Activated CD4-positive, alpha-beta T cell treated with anti-CD3 and anti-CD28 coated beads, Interleukin-2, amount 50 U/mL, for 48 hours (primary cell): Measurements from ENCODE around the gene CDH13.

ENCODE experiments used
- DNase-seq, 2 experiments: peaks; one replicate each; pipeline ENCODE4 v3.0.0-alpha.2; 2020

The CDH13 gene

GRCh38 chr16:82793528-82794245 is 166.9 kb downstream of the CDH13 start:
- DNase-seq: no peak

- no peak for DNase-seq
These were observed 169.3 kb downstream of the CDH13 start for GRCh38 chr16:82796047-82796446.

GRCh38 chr16:82801361-82801760 is 174.6 kb downstream of the CDH13 start:
- peak; percentile 9 to 38 for DNase-seq

GRCh38 chr16:82805866-82806265 is 179.1 kb downstream of the CDH13 start:
- no peak for DNase-seq

- no peak for DNase-seq
These were observed 180.5 kb downstream of the CDH13 start for GRCh38 chr16:82807311-82807710.

GRCh38 chr16:82808036-82808435 is 181.3 kb downstream of the CDH13 start:
- no peak for DNase-seq

DNA sequence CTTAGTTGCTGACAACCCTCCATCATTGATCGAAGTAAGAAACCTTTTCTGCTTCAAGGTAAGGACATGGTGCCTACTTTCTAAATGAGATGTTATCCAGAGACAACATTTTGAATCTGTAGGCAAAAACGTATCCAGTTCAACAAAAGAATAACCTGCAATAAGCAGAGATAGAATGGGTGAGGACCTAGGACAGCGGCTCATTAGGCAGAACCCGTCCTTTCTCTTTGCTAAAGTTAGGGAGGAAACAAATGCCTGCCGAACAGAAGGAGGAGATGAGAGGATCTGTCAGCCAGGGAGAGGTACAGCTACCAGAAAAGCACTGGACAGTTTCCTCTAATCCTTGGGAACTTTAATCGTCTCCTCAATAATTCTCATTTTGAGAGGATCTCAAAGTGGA is 183.3 kb downstream of the CDH13 start:
- no peak for DNase-seq

DNA sequence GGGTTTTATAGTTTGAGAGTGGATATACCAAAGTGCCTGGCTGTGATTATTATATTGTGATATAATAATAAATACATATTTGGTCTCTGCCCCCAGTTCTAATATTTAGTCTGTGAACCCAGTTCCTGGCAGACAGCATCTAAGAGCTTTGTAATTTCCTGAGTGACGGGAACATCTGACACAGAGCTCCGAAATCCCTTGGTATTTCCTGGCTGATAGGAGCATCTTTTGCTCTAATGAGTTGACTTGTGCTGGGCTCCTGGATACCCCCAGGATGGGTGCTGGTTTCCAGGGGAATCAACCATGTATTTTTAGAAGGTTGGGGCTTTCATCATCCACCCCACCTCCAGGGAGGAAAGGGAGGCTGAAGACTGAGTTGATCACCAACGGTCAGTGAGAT is 187.3 kb downstream of the CDH13 start:
- DNase-seq: no peak

GRCh38 chr16:82819286-82819685 is 192.5 kb downstream of the CDH13 start:
- no peak for DNase-seq

DNA sequence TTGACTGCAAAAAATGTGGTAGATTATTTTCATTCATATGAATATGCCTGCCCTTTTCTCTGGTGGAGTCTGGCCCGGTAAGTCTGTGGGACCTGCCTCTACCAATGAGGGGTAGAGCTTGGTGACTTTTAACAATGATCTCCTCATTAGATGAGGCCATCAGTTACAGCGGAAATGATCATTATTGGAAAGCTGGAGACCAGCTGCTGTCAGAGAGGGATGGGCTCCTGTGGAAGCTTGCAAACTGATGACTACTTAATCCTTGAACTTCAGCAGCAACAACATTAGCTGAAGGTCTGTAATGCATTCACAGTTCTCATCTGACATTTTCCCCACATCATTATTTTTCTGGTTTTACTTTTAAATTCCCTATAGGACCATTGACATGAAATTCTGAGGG is 194.1 kb downstream of the CDH13 start:
- no peak for DNase-seq

- no peak for DNase-seq
These were observed 197.6 kb downstream of the CDH13 start for GRCh38 chr16:82824408-82824807.

DNA sequence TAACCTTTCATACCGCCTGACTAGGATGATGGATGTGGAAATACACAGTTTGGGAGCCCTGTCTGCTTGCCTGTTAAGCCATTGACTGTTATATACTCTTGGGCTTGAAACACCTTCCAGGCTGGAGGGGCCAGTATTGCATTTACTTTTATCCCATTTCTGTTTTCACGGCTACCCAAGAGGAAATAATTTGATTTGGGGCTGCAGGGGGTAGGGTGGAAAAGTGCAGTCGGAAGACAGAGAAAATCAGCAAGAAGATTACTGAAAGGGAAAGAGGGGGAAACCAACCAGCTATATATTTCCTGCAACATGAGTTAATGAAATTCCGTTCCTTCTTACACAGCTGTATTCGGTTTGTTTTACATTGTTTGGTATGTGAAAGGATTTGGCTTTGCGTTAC is 202.5 kb downstream of the CDH13 start:
- DNase-seq: no peak

- no peak for DNase-seq
These were observed 204.2 kb downstream of the CDH13 start for GRCh38 chr16:82830944-82831343.

DNA sequence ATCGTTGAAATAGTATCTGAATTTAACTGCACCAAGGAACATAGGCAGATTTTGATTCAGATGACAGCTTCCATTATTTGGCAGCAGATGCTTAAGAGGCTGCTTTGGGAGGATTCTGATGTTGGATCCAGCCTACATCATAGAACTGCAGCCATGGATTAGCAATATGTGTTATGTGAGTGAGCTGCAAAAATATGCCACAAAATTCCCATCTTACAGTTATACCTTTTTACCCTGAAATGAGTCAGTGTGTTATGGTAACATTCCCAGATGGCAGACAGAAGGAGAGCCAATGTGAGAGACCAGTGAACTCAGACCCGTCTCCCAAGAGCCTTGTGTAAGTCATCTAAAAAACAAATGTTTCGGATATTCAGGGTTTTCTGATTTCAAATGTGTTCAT is 206.1 kb downstream of the CDH13 start:
- no peak for DNase-seq

DNA sequence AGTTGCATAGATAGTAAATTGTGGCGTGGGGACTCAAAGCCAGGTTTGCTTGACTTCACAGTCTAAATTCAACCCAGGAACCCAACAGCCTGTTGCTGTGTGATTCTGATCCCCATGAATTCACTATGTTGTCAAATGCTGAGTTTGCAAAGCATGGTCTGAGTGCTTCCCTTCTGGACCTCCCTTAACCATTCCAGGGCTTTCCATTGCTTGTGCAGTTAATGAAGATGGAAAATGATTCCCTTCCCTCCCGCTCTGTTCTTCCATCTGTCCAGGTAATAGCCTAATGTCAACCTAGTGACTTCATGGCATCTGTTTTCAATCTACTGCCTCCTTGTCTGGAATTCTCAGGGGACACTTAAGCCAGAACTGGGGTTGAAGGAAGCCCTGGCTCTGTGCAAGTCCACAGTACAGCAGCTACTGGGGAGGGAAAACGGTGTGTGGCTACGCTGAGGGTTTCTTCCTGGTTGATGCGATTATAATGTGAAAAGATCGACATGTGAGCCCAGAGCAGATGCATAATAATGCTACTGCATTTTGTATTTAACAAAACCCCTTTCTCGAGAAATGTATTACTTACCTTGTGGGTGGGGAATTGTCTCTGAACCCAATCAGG is 206.7 kb downstream of the CDH13 start:
- no peak for DNase-seq

- no peak for DNase-seq
These were observed 207.5 kb downstream of the CDH13 start for GRCh38 chr16:82834151-82834815.

GRCh38 chr16:82835487-82836155 is 208.9 kb downstream of the CDH13 start:
- DNase-seq: no peak

GRCh38 chr16:82841108-82841507 is 214.3 kb downstream of the CDH13 start:
- DNase-seq: no peak

DNA sequence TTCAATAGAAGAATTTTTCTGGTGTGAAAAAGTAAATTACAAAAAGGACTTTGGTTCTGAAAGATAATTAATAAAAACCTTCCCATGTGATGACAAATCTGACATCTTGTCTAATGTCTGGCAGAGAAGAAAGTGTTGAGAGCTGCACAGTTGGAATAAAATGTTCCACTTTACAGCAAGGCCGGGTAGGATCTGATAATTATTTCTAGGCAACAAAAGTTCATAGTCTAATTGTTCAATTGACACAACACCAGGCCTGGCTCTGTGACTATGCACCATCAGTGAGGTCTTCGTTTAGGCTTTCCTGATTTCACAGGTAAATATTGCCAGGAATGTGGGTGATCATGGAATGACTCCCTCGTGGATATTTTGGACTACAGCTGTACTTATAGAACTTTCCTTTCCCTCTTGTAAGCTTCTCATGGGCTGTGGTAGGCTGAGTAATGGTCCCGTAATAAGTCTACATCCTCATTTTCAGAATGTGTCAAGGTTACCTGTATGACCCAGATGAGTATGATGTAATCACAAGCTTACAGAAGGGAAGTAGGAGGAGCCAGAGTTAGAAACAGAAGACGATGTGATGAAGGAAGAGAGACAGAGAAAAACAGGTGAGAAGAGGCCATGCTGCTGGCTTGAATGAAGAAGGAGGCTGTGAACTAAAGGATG is 217.0 kb downstream of the CDH13 start:
- no peak for DNase-seq

- no peak for DNase-seq
These were observed 218.3 kb downstream of the CDH13 start for GRCh38 chr16:82845116-82845515.

- DNase-seq: no peak
These were observed 220.0 kb downstream of the CDH13 start for GRCh38 chr16:82846806-82847205.

GRCh38 chr16:82848013-82848412 is 221.2 kb downstream of the CDH13 start:
- DNase-seq: no peak

DNA sequence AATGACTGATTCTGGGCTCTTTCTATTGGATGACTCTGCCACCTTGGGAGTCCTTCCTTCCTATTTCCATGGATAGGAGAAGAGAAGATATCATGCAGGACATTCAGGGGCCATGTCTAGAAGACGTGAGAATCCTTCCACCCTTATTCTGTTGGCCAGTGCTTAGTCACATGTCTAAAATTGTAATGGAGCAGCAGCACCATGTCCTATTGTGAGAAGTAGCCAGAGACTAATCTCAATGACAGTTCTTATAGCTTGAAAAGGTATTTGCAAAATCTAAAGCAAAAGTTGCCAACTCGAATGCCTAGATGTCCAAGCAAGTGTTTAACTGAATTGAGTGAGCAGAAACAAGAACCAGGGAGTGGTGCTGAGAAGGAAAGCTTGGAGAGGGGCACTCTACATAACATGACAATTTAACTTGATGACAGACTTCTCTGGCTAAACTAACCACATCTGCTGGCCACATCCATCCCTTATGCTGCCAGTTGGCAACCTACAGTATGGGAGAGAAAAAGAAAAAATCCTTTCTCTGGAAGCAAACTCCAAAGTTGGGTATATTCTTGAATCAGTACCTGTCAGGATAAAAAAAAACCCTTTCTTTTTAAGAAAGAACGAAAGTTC is 225.7 kb downstream of the CDH13 start:
- DNase-seq: no peak
